ENCODE results near the gene RBL1. TPM values are rescaled to one million over a fixed set of nuclear protein-coding genes. Genes with fewer than 3 reads are reported as not detected.
"Not testable (repeated sequence)": the region's sequence is repeated elsewhere in the genome, so short reads cannot be mapped to it uniquely, and the experiment has no call there.

RBL1 gene
- total RNA-seq, 1 donor from 2014 or later, result 4.9 TPM

- no peak overlapping the region for H3K4me3 Mint-ChIP-seq (ENCODE audit: unreplicated experiment)
- H3K27me3 Mint-ChIP-seq (ENCODE audit: unreplicated experiment), result no peaks in the 10 kb centered on the region
- H3K27ac Mint-ChIP-seq (ENCODE audit: unreplicated experiment), result no peak overlapping the region
- H3K9me3 Mint-ChIP-seq (ENCODE audit: unreplicated experiment), result no peaks in the 10 kb centered on the region
- no peak for DNase-seq
- H3K36me3 Mint-ChIP-seq (ENCODE audit: unreplicated experiment), result no peaks in the 10 kb centered on the region
- TF ChIP-seq CTCF (IDR thresholded peaks at IDR 0.05; ENCODE audit: partially characterized antibody, unreplicated experiment), result no peak
- H3K4me1 Mint-ChIP-seq (ENCODE audit: low read depth, unreplicated experiment), result no peaks in the 10 kb centered on the region
These were observed 38.2 kb upstream of the RBL1 start for GRCh38 chr20:37133952-37134351.

GRCh38 chr20:37131486-37131885 is 35.7 kb upstream of the RBL1 start:
- TF ChIP-seq CTCF (IDR thresholded peaks at IDR 0.05; ENCODE audit: partially characterized antibody, unreplicated experiment), result no peak
- Mint-ChIP-seq H3K36me3 (ENCODE audit: unreplicated experiment) (no peaks in the 10 kb centered on the region), H3K27me3 (ENCODE audit: unreplicated experiment) (no peaks in the 10 kb centered on the region), H3K9me3 (ENCODE audit: unreplicated experiment) (no peaks in the 10 kb centered on the region), H3K4me3 (ENCODE audit: unreplicated experiment) (no peak overlapping the region), H3K27ac (ENCODE audit: unreplicated experiment) (no peak overlapping the region), H3K4me1 (ENCODE audit: low read depth, unreplicated experiment) (no peaks in the 10 kb centered on the region)
- no peak for DNase-seq

GRCh38 chr20:37128803-37129202 is 33.0 kb upstream of the RBL1 start:
- no peak for DNase-seq
- TF ChIP-seq CTCF (IDR thresholded peaks at IDR 0.05; ENCODE audit: partially characterized antibody, unreplicated experiment), result no peak
- no peak overlapping the region for H3K27ac Mint-ChIP-seq (ENCODE audit: unreplicated experiment)
- no peak overlapping the region for H3K4me3 Mint-ChIP-seq (ENCODE audit: unreplicated experiment)
- peaks cover under 1% of the 10 kb centered on the region for H3K36me3 Mint-ChIP-seq (ENCODE audit: unreplicated experiment)
- H3K4me1 Mint-ChIP-seq (ENCODE audit: low read depth, unreplicated experiment), result no peaks in the 10 kb centered on the region
- peaks cover 4% of the 10 kb centered on the region for H3K27me3 Mint-ChIP-seq (ENCODE audit: unreplicated experiment)
- H3K9me3 Mint-ChIP-seq (ENCODE audit: unreplicated experiment), result peaks cover 3% of the 10 kb centered on the region

- DNase-seq; H3K36me3 Mint-ChIP-seq (ENCODE audit: unreplicated experiment); H3K4me3 Mint-ChIP-seq (ENCODE audit: unreplicated experiment); H3K27ac Mint-ChIP-seq (ENCODE audit: unreplicated experiment); H3K9me3 Mint-ChIP-seq (ENCODE audit: unreplicated experiment); H3K4me1 Mint-ChIP-seq (ENCODE audit: low read depth, unreplicated experiment); H3K27me3 Mint-ChIP-seq (ENCODE audit: unreplicated experiment): not testable (repeated sequence)
These were observed 30.5 kb upstream of the RBL1 start for GRCh38 chr20:37126290-37126689.

- DNase-seq, result no peak
- Mint-ChIP-seq H3K27ac (ENCODE audit: unreplicated experiment) (no peak overlapping the region), H3K27me3 (ENCODE audit: unreplicated experiment) (peaks cover 4% of the 10 kb centered on the region), H3K36me3 (ENCODE audit: unreplicated experiment) (peaks cover 4% of the 10 kb centered on the region), H3K4me3 (ENCODE audit: unreplicated experiment) (no peak overlapping the region), H3K9me3 (ENCODE audit: unreplicated experiment) (peaks cover 5% of the 10 kb centered on the region), H3K4me1 (ENCODE audit: low read depth, unreplicated experiment) (no peaks in the 10 kb centered on the region)
- TF ChIP-seq CTCF (IDR thresholded peaks at IDR 0.05; ENCODE audit: partially characterized antibody, unreplicated experiment), result no peak
These were observed 27.6 kb upstream of the RBL1 start for GRCh38 chr20:37123441-37123840.

GRCh38 chr20:37120497-37120896 is 24.7 kb upstream of the RBL1 start:
- DNase-seq, result no peak
- Mint-ChIP-seq H3K27me3 (ENCODE audit: unreplicated experiment) (peaks cover 4% of the 10 kb centered on the region), H3K36me3 (ENCODE audit: unreplicated experiment) (peaks cover 4% of the 10 kb centered on the region), H3K9me3 (ENCODE audit: unreplicated experiment) (peaks cover 5% of the 10 kb centered on the region), H3K4me3 (ENCODE audit: unreplicated experiment) (no peak overlapping the region), H3K27ac (ENCODE audit: unreplicated experiment) (no peak overlapping the region), H3K4me1 (ENCODE audit: low read depth, unreplicated experiment) (no peaks in the 10 kb centered on the region)
- TF ChIP-seq CTCF (IDR thresholded peaks at IDR 0.05; ENCODE audit: partially characterized antibody, unreplicated experiment), result no peak

All from glutamatergic neuron (in vitro differentiated cells).